HG03025 (cell line): Measurements from ENCODE around the gene CKMT1B.
"Not testable (repeated sequence)": the region's sequence is repeated elsewhere in the genome, so short reads cannot be mapped to it uniquely, and the experiment has no call there.

Experiments
- ATAC-seq: cut with Tn5 transposase; IDR thresholded peaks from one replicate; pipeline ENCODE4 v1.9.1; 2021; ENCODE audit warnings: mild to moderate bottlenecking, moderate library complexity; ENCODE audit not compliant: unreplicated experiment, low FRiP score

CKMT1B gene

GRCh38 chr15:43593328-43594190 lies at the start of gene CKMT1B:
TSS of gene CKMT1B (plus strand) at chr15:43594027. CDS start at chr15:43594219, 192 bp downstream.
- not testable (repeated sequence) for ATAC-seq

DNA sequence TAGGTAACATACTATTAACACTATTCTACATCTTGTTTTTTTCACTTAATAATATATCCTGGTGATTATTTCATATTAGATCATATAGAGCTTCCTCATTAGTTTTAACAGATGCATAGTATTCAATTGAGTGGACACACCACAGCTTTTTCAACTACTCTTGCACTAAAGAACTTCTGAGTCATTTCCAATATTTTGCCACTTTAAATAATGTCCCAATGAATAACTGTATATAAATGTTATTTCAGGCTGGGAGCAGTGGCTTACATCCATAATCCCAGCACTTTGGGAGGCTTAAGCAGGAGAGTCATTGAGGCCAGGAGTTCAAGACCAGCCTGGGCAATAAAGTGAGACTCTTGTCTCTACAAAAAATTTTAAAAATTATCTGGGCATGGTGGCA lies 49.6 kb upstream of the CKMT1B start:
- no peak for ATAC-seq

- ATAC-seq, result no peak
Observed at GRCh38 chr15:43545426-43545825, 48.4 kb upstream of the CKMT1B start.

- ATAC-seq, result no peak
Observed at GRCh38 chr15:43547539-43547938, 46.3 kb upstream of the CKMT1B start.

DNA sequence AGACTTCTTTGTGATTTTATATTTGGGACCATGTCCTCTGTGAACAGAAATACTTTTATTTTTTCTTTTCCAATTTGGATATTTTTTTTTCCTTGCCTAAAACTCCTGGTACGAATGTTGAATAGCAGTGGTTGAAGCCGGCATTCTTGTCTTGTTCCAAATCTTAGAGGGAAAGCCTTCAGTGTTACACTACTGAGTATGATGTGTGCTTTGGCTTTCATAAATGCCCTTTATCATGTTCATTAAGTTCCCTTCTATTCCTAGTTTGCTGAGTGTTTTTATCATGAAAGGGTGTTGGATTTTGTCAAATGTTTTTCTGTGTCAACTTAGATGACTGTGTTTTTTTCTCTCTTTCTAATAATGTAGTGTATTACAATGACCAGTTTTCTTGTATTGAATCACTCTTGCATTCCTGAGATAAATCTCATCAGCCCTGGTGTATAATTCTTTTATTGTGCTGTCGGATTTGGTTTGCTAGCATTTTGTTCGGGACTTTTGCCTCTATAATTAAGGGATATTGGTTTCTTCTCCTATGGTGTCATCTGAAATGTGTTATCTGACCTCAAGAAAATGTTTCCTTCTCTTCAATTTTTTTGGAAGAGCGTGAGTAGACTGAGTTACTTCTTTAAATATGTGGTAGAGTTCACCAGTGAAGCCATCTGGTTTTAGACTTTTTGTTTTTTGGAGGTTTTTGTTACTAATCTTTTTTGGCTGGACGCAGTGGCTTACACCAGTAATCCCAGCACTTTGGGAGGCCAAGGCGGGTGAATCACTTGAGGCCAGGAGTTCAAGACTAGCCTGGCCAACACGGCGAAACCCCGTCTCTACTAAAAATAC lies 43.1 kb upstream of the CKMT1B start:
- ATAC-seq, result no peak

- no peak for ATAC-seq
Observed at GRCh38 chr15:43552256-43552655, 41.6 kb upstream of the CKMT1B start.

- no peak for ATAC-seq
Observed at GRCh38 chr15:43552986-43553385, 40.8 kb upstream of the CKMT1B start.

DNA sequence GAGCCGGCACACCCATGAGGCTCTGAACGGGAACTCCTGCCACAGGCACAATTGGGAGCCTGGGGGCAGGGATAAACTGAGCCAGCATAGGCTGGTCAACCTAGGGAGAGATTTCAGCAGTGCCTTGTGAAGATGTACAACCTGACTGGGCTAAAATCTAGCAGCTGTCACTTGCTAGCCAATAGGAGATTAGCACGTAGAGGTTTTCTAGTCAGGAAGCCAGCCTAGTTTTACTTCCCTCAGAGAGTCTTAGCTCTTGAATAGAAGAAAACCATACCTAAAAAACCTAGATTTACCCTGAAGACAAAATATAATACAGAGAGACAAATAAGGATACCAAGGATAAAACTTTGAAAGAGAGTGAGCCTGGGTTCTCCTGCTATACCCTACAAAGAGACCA lies 31.1 kb upstream of the CKMT1B start:
- not testable (repeated sequence) for ATAC-seq

- ATAC-seq, result not testable (repeated sequence)
Observed at GRCh38 chr15:43563793-43564192, 30.0 kb upstream of the CKMT1B start.

- ATAC-seq, result not testable (repeated sequence)
Observed at GRCh38 chr15:43566615-43567014, 27.2 kb upstream of the CKMT1B start.

- not testable (repeated sequence) for ATAC-seq
Observed at GRCh38 chr15:43574607-43575006, 19.2 kb upstream of the CKMT1B start.

DNA sequence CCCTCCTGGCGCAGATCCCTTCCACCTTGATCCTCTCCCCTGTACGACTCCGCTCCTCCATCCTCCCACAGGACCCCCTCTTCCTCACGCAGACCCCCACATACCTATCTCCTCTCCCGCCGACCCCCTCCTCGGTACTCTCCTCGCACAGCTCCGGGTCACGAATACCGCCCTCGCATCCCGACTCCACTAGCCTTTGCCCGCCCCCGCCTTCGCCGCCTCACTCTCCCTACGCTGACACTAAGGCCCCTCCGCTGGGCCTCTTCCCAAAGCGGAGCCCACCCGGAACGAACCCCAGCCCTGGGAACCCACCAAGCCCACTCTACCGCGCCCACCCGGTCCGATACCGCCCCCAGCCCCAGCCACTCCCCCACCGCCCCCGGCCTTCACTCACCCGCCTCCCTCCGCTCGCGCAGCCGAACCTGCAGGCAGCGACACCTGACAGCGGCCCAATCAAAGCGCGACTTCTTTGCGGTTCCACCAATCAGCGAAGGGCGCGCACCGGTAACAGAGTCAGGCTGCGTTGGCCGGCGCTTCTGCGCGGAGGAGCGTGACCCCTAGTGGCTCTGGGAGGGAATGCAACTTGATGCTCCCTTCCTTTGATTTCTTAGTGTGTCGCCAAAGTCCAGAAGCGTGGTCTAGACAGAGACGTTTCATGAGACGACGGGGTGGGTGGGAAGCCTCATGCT lies 3.9 kb upstream of the CKMT1B start, which contains the start of gene PPIP5K1:
Gene PPIP5K1, minus strand, starts transcription at position 431 of the 689 bp plus-strand sequence. CDS start 5,704 bp downstream, outside the sequence.
- peak; percentile 73 for ATAC-seq

DNA sequence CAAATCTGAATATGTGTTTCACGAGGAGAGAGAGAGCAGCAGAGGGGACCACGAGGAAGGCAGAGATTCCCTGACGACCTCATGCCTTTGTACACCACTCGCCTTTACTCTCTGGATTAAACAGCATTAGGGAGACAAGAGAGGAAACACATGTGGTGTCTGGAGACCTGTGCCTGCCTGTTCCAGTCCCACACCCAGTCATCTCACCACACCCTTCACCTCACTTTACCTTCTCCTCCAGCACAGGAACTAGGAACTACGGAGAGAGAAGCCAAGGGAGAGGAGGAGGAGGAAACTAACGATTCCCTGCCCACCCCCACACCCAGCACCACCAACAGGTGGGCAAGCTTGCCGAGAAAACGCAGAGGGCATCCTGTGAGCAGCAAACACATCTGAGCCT lies 986 bp upstream of the CKMT1B start:
- not testable (repeated sequence) for ATAC-seq

DNA sequence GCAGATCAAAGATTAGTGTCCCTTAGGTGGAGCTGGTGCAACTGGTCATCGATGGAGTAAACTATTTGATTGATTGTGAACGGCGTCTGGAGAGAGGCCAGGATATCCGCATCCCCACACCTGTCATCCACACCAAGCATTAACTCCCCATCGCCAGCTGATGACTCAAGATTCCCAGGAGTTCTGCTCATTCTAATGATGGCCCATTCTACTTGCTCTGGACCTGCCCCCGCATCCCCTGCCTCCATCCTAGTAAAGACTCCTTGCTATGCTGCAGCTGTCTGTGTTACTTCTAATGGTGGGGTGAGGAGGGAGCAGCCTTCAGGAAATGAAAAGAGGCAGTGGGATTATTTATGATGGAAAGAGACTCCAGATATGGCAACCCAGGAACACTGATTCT lies 5.3 kb downstream of the CKMT1B start:
- ATAC-seq, result not testable (repeated sequence)

DNA sequence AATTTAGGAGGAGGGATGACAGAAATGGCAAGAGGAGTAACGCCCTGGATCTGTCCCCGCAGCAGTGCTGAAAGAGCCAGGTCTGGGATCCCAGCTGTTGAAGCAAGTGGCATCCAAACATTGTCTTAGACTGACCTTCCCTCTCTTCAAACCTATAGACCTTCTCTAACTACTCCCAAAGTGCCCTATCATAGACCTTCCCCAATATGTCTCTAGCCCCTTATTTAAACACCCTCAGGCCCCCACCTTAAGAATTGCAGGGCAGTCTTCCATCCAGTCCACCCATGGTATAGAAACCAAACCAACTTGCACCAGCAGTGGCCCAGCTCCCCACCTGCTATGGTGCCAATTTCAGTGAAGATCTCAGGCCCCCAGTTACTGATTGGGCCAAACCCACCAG lies 6.4 kb downstream of the CKMT1B start:
- not testable (repeated sequence) for ATAC-seq

DNA sequence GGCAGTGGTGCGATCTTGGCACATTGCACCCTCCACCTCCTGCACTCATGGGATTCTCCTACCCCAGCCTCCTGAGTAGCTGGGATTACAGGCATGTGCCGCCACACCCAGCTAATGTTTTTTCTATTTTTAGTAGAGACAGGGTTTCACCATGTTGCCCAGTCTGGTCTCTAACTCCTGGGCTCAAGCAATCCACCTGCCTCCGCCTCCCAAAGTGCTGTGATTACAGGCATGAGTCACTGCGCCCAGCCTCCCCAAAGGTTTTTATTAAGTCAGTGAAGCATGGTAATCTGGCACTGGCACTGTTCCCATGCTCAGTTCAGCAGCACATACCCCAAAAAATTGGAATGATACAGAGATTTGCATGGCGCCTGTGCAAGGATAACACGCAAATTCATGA lies 8.4 kb downstream of the CKMT1B start:
- not testable (repeated sequence) for ATAC-seq

- not testable (repeated sequence) for ATAC-seq
Observed at GRCh38 chr15:43617750-43618149, 23.9 kb downstream of the CKMT1B start.

DNA sequence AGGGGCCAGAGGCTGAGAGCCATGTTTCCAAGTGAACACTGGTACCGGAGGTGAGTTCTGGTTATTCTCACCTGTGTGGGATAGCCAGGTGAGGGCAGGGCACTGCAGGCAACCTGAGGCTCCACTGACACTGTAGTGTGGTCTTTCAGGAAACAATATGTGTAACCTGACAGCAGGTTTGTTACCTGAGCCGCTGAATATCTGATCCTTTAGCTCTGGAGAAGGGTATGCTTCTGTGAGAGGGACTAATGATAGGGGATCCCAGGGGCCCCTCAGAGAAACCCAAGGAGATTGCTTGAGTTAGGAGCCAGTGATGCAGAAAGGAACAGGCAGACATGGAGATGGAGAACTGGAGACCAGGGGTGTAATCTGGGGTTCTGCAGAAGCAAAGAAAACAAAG lies 24.9 kb downstream of the CKMT1B start, which contains the start of gene STRC:
Gene STRC, minus strand, starts transcription at position 101 of the 400 bp plus-strand sequence. Its CDS starts 78 bp downstream, at position 23.
- ATAC-seq, result not testable (repeated sequence)

GRCh38 chr15:43622068-43622799 lies 28.4 kb downstream of the CKMT1B start:
- ATAC-seq, result not testable (repeated sequence)

GRCh38 chr15:43625106-43625505 lies 31.3 kb downstream of the CKMT1B start:
- no peak for ATAC-seq
